ENCODE results near the gene FAM20B. TPM values are rescaled to one million over a fixed set of nuclear protein-coding genes. Genes with fewer than 3 reads are reported as not detected.
A peak's percentile ranks its signal among the peaks of the same experiment; 100 is the strongest.

FAM20B gene
- total and polyA plus RNA-seq, 2 of the 13 experiments (the other 11 are each of a cell fraction or from before 2014, with no cell fraction given): 13.8 to 26.9 TPM

DNA sequence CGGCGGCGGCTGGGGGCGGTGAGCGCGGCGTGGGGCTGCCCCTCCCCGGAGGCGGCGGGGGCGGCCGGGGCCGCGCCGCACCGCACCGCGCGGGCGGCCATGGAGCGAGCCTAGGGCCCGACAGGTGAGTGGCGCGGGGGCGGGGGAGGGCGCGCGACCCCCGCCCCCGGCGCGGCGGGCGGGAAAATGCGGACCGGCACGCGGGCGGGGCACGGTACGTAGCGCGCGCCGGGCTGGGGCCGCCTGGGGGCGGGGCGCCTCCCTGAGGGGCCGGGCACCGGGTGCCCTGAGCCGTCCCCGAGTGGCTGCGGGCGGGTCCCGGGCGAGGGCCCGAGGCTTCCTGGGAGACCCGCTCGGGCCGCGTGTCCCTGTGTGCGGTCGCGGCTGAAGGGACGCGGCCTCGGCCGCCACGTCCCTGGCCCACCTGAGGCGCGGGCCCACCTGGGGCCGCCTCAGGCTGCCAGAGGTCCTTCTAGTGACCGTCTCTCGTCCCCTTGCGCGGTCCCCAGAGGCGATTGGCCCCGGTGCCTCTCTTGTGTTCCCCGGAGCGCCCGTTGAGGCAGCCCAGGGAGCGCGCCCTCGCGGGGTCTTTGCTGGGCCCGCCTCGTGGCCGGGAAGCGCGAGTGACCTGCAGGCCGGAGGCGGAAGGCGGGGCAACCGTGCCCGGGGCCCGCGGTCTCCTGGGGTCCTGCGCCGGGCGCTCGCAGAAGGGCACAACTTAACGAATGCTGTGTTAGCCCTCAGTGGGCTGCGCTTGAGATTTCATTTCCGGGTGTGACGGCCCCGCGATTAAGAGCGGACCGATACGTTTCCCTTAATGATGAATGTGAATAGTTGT, 500 bp downstream of the FAM20B start (continued):
- TF ChIP-seq HDAC2 (CRISPR knock-in tag; IDR thresholded peaks at IDR 0.05) (peak; percentile 21; the same call in 1 of the 2 replicates), CHD2 (IDR thresholded peaks at IDR 0.05; ENCODE audit: low read depth, low read length) (no peak), KDM2A (CRISPR knock-in tag; IDR thresholded peaks at IDR 0.05; ENCODE audit: borderline replicate concordance, low read depth) (peak; percentile 73), ZNF691 (CRISPR knock-in tag; IDR thresholded peaks at IDR 0.05; ENCODE audit: borderline replicate concordance, low read depth) (peak; percentile 72; the same call in 1 of the 2 replicates), ZEB1 (IDR thresholded peaks at IDR 0.05; ENCODE audit: insufficient replicate concordance, low read depth) (peak; percentile 31), EED (CRISPR knock-in tag; IDR thresholded peaks at IDR 0.05) (peak; percentile 83; the same call in 1 of the 2 replicates), NFYB (CRISPR knock-in tag; IDR thresholded peaks at IDR 0.05) (peak; percentile 10; the same call in 1 of the 2 replicates), MED1 (CRISPR knock-in tag; IDR thresholded peaks at IDR 0.05) (peak; percentile 61), ZMYM3 (CRISPR knock-in tag; IDR thresholded peaks at IDR 0.05) (no peak), HNRNPK (IDR thresholded peaks at IDR 0.05; ENCODE audit: low read depth, low read length, poor library complexity, severe bottlenecking) (no peak), ZBTB40 (IDR thresholded peaks at IDR 0.05) (no peak), ZBTB40 (CRISPR knock-in tag; IDR thresholded peaks at IDR 0.05) (peak; percentile 61; the same call in 1 of the 2 replicates)
- TF ChIP-seq, protein P1, sequence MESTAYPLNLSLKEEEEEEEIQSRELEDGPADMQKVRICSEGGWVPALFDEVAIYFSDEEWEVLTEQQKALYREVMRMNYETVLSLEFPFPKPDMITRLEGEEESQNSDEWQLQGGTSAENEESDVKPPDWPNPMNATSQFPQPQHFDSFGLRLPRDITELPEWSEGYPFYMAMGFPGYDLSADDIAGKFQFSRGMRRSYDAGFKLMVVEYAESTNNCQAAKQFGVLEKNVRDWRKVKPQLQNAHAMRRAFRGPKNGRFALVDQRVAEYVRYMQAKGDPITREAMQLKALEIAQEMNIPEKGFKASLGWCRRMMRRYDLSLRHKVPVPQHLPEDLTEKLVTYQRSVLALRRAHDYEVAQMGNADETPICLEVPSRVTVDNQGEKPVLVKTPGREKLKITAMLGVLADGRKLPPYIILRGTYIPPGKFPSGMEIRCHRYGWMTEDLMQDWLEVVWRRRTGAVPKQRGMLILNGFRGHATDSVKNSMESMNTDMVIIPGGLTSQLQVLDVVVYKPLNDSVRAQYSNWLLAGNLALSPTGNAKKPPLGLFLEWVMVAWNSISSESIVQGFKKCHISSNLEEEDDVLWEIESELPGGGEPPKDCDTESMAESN (CRISPR knock-in tag; conservative IDR thresholded peaks at IDR 0.05): 0 out of 2 replicates have a peak, but pooled peaks have one; percentile 21
- TF ChIP-seq, protein P2, sequence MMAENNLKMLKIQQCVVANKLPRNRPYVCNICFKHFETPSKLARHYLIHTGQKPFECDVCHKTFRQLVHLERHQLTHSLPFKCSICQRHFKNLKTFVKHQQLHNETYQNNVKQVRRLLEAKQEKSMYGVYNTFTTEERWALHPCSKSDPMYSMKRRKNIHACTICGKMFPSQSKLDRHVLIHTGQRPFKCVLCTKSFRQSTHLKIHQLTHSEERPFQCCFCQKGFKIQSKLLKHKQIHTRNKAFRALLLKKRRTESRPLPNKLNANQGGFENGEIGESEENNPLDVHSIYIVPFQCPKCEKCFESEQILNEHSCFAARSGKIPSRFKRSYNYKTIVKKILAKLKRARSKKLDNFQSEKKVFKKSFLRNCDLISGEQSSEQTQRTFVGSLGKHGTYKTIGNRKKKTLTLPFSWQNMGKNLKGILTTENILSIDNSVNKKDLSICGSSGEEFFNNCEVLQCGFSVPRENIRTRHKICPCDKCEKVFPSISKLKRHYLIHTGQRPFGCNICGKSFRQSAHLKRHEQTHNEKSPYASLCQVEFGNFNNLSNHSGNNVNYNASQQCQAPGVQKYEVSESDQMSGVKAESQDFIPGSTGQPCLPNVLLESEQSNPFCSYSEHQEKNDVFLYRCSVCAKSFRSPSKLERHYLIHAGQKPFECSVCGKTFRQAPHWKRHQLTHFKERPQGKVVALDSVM (CRISPR knock-in tag; IDR thresholded peaks at IDR 0.05): peak; percentile 18
